Left lung (tissue), 10 donors: Measurements from ENCODE around the gene CPD. TPM values are rescaled to one million over a fixed set of nuclear protein-coding genes. Genes with fewer than 3 reads are reported as not detected.
"Not testable (repeated sequence)": the region's sequence is repeated elsewhere in the genome, so short reads cannot be mapped to it uniquely, and the experiment has no call there.

Source experiments
- ATAC-seq: fragments of 200-7000 bp; cut with Tn5 transposase; one replicate; pipeline ENCODE4 v1.9.1; 2020; ENCODE audit warnings: moderate library complexity
- DNase-seq, 4 donors: peaks; one replicate each; pipeline ENCODE4 v3.0.0-alpha.2; 2013 to 2020
- H3K27ac ChIP-seq, 2 donors: fragments of 200-600 bp; sonication (generic) in 1 of 2; one replicate each; pipeline versions ENCODE4 v1.5.0 to v1.8.0; 2020 to 2021
- H3K27me3 ChIP-seq, 2 donors: fragments of 200-600 bp; sonication (generic) in 1 of 2; one replicate each; pipeline versions ENCODE4 v1.5.0 to v1.8.0; 2020 to 2021
- H3K36me3 ChIP-seq, 2 donors: fragments of 200-600 bp; sonication (generic) in 1 of 2; one replicate each; pipeline versions ENCODE4 v1.5.0 to v1.8.0; 2020 to 2021
- H3K4me1 ChIP-seq, 2 donors: fragments of 200-600 bp; one replicate each; pipeline ENCODE4 v1.8.0; 2021
- H3K4me3 ChIP-seq, 2 donors: fragments of 200-600 bp; sonication (generic) in 1 of 2; one replicate each; pipeline versions ENCODE4 v1.5.0 to v1.8.0; 2020 to 2021; ENCODE audit warnings: mild to moderate bottlenecking in 1 of 2
- H3K9me3 ChIP-seq, 2 donors: fragments of 200-600 bp; sonication (generic) in 1 of 2; one replicate each; pipeline versions ENCODE4 v1.5.0 to v1.8.0; 2020 to 2021
- intact Hi-C, 2 donors: fragments of 100-400 bp; cut with DNase I; formaldehyde crosslinking; loops; one replicate each; pipeline versions ENCODE4 v1.11.2 to v1.14.2; 2022
- polyA plus RNA-seq, 6 donors: library from polyadenylated mRNA; unstranded; fragments of 120-200 nt; gene quantifications; one replicate each; pipeline ENCODE4 v1.2.1, GENCODE V29; 2013; ENCODE audit not compliant: insufficient read length in 6 of 6
- total RNA-seq, 2 donors: library from RNA; stranded (reverse); fragmentation: NEBNext Ultra II Directional; extraction: Animal tissue kit (Norgen Biotek cat#: 25700); gene quantifications; one replicate each; pipeline ENCODE4 v1.2.1, GENCODE V29; 2021
- TF ChIP-seq, protein P1 (sequence below), 2 donors: fragments of 200-600 bp; sonication (generic) in 1 of 2; IDR thresholded peaks; one replicate each; pipeline versions ENCODE4 v1.5.0 to v1.8.0; 2021; ENCODE audit warnings: antibody characterized with exemption in 2 of 2
- donor health status: DM: no; HTN: yes; CAD: no.
- donor health status: DM: no; HTN: no; CAD: no.

The CPD gene
- total and polyA plus RNA-seq, 8 donors: 48.5 to 124 (median 53.9) TPM

- no peak for DNase-seq
- H3K4me3 ChIP-seq: no peak overlapping the region
- no peaks in the 10 kb centered on the region for H3K9me3 ChIP-seq
- ATAC-seq: no peak
- TF ChIP-seq, protein P1, sequence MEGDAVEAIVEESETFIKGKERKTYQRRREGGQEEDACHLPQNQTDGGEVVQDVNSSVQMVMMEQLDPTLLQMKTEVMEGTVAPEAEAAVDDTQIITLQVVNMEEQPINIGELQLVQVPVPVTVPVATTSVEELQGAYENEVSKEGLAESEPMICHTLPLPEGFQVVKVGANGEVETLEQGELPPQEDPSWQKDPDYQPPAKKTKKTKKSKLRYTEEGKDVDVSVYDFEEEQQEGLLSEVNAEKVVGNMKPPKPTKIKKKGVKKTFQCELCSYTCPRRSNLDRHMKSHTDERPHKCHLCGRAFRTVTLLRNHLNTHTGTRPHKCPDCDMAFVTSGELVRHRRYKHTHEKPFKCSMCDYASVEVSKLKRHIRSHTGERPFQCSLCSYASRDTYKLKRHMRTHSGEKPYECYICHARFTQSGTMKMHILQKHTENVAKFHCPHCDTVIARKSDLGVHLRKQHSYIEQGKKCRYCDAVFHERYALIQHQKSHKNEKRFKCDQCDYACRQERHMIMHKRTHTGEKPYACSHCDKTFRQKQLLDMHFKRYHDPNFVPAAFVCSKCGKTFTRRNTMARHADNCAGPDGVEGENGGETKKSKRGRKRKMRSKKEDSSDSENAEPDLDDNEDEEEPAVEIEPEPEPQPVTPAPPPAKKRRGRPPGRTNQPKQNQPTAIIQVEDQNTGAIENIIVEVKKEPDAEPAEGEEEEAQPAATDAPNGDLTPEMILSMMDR (IDR thresholded peaks at IDR 0.05): no peak
- no peaks in the 10 kb centered on the region for H3K27me3 ChIP-seq
- H3K27ac ChIP-seq: no peak overlapping the region
- intact Hi-C loops: no loop called here
- peaks cover 0 to 3% of the 10 kb centered on the region in 2 donors for H3K4me1 ChIP-seq
- no peaks in the 10 kb centered on the region for H3K36me3 ChIP-seq
Observed at GRCh38 chr17:30413109-30413508, 34.4 kb downstream of the CPD start.

GRCh38 chr17:30414486-30414885 lies 35.8 kb downstream of the CPD start:
- TF ChIP-seq, protein P1 (IDR thresholded peaks at IDR 0.05): no peak
- no peak for DNase-seq
- H3K4me3 ChIP-seq: no peak overlapping the region
- H3K36me3 ChIP-seq: no peaks in the 10 kb centered on the region
- no peak overlapping the region for H3K27ac ChIP-seq
- no peaks in the 10 kb centered on the region for H3K27me3 ChIP-seq
- intact Hi-C loops: no loop called here
- no peaks in the 10 kb centered on the region for H3K9me3 ChIP-seq
- no peak for ATAC-seq
- peaks cover 0 to 7% of the 10 kb centered on the region in 2 donors for H3K4me1 ChIP-seq

- no peaks in the 10 kb centered on the region for H3K27me3 ChIP-seq
- no peak overlapping the region for H3K4me3 ChIP-seq
- no peak for ATAC-seq
- TF ChIP-seq, protein P1 (IDR thresholded peaks at IDR 0.05): no peak
- H3K9me3 ChIP-seq: no peaks in the 10 kb centered on the region
- H3K4me1 ChIP-seq: peaks cover 0 to 7% of the 10 kb centered on the region in 2 donors
- H3K36me3 ChIP-seq: peaks cover 0 to 3% of the 10 kb centered on the region in 2 donors
- intact Hi-C loops: no loop called here
- no peak overlapping the region for H3K27ac ChIP-seq
- no peak for DNase-seq
Observed at GRCh38 chr17:30415491-30415890, 36.8 kb downstream of the CPD start.

GRCh38 chr17:30418070-30418469 lies 39.3 kb downstream of the CPD start:
- H3K4me1 ChIP-seq, DNase-seq, intact Hi-C loops, ATAC-seq, H3K9me3 ChIP-seq, H3K27ac ChIP-seq, H3K4me3 ChIP-seq, H3K27me3 ChIP-seq: not testable (repeated sequence)
- H3K36me3 ChIP-seq: peaks cover 0 to 20% of the 10 kb centered on the region in 2 donors

DNA sequence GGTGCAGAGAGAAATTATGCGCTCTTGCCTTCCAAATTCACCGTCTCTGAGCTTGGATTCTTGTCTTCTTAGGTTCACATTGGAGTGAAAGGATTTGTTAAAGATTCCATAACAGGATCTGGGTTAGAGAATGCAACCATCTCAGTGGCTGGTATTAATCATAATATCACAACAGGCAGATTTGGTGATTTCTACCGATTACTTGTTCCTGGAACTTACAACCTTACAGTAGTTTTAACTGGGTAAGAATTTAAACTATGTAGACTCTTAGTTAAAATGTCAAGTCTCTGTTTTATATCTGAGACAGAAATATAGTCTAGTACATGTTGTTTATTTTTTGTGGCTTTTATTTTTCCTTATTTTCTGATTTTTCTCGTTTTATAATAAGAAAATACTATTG lies 42.9 kb downstream of the CPD start:
- Histone ChIP-seq H3K9me3 (no peaks in the 10 kb centered on the region), H3K4me1 (peaks cover 0 to 7% of the 10 kb centered on the region in 2 donors), H3K27ac (no peak overlapping the region), H3K4me3 (no peak overlapping the region), H3K36me3 (peaks cover 0 to 55% of the 10 kb centered on the region in 2 donors), H3K27me3 (no peaks in the 10 kb centered on the region)
- intact Hi-C loops: no loop called here
- ATAC-seq: no peak
- TF ChIP-seq, protein P1 (IDR thresholded peaks at IDR 0.05): no peak
- no peak for DNase-seq

DNA sequence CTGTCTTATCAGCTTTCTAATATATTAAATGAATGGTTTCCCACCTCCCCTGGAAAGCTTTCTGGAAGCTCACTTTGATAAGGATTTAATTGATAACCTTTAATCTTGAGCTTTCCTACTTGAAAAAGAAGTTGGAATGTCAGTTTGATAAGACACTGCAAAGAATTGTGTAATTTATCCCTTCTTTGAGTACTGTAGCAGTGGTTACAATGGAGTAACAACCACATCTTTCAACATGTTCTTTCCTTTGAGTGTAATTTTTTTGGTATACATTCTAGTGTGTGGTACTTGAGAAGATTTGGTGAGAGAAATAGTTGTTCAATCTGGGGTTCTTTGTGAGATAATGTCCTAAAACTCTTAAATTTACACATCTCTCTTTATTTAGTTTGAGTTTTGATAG lies 43.4 kb downstream of the CPD start:
- Histone ChIP-seq H3K27me3 (no peaks in the 10 kb centered on the region), H3K36me3 (peaks cover 0 to 61% of the 10 kb centered on the region in 2 donors), H3K27ac (no peak overlapping the region), H3K4me3 (no peak overlapping the region), H3K4me1 (peaks cover 0 to 7% of the 10 kb centered on the region in 2 donors), H3K9me3 (no peaks in the 10 kb centered on the region)
- ATAC-seq: no peak
- TF ChIP-seq, protein P1 (IDR thresholded peaks at IDR 0.05): no peak
- intact Hi-C loops: no loop called here
- DNase-seq: no peak
